IPS-NIHi11 (cell line): ENCODE measurements around the gene ZNF77.
"Not testable (repeated sequence)": the region's sequence is repeated elsewhere in the genome, so short reads cannot be mapped to it uniquely, and the experiment has no call there.

Experiments
- DNase-seq: peaks from one replicate; pipeline ENCODE4 v3.0.0; 2012; ENCODE audit warnings: mixed read lengths, low spot score

The ZNF77 gene

GRCh38 chr19:2917275-2918184, 27.2 kb downstream of the ZNF77 start:
- no peak for DNase-seq

DNA sequence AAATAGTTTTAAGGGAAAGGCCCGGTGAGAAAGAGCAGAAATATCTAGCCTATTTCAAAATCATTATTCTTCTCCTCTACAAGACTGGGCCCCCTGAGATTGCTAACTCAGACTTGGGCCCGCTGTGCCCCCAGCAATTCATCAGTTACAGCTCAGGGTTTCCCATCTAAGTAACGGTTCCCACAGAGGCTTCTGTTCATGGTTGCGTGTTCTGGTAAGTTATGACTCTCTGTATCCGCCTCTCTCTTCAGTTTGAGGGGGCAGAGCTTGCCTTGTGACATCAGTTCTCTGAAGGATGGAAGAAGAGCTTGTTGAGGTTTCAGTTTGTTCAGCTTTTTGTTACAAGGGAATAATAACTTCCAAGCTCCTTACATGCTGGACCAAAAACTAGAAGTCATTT, 32.5 kb downstream of the ZNF77 start:
- DNase-seq: no peak

DNA sequence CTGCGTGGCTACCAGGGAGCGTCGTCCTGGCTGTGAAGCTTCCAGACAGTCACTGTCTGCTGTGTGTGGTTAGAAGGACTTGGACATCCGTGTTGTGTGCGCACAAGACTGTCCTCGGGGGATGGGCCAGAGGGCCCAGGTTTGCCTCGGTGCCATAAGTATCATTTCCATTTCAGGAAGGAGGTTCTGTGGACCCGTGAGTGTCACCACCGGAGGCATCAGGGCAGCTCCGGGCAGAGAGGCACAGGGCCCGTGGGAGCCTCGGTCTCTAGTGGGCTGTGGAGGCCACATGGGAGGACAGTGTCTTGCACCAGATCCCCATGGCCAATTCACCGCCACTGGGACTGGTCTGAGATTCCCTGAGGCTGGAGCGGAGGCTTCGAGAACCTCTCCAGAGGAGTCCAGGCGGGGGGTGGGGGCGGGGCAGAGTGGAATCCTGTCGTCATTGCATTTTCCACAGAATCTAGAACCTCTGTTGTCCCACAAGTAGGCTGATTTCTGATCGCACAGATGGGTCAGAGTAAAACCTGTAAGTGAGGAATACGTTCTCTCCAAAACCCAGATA, 38.1 kb downstream of the ZNF77 start:
- no peak for DNase-seq

DNA sequence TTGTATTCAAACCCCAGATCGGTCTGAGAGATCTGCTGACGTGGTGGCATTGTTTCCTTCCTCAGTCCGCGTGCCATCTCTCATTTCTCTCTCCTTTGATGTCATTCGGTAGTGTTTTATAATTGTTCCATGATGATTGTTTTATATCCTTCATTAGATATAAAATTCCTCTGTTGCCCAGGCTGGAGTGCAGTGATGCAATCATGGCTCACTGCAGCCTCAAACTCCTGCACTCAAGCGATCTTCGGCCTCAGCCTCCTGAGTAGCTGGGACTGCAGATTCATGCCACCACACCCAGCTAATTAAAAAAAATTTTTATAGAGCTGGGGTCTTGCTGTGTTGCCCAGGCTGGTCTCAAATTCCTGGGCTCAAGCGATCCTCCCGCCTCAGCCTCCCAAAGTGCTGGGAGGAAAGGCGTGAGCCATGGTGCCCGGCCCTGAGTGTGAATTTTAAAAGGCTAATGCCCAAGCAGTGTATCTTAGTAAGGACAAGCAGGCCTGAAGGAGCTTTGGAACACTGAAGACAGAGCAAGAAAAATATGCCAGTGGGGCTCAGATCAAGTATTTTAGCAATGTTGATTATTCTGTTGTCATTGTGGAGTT, 38.8 kb downstream of the ZNF77 start:
- no peak for DNase-seq

GRCh38 chr19:2903326-2903725, 41.4 kb downstream of the ZNF77 start:
- DNase-seq: not testable (repeated sequence)

GRCh38 chr19:2902590-2903218, 42.1 kb downstream of the ZNF77 start:
- DNase-seq: no peak

DNA sequence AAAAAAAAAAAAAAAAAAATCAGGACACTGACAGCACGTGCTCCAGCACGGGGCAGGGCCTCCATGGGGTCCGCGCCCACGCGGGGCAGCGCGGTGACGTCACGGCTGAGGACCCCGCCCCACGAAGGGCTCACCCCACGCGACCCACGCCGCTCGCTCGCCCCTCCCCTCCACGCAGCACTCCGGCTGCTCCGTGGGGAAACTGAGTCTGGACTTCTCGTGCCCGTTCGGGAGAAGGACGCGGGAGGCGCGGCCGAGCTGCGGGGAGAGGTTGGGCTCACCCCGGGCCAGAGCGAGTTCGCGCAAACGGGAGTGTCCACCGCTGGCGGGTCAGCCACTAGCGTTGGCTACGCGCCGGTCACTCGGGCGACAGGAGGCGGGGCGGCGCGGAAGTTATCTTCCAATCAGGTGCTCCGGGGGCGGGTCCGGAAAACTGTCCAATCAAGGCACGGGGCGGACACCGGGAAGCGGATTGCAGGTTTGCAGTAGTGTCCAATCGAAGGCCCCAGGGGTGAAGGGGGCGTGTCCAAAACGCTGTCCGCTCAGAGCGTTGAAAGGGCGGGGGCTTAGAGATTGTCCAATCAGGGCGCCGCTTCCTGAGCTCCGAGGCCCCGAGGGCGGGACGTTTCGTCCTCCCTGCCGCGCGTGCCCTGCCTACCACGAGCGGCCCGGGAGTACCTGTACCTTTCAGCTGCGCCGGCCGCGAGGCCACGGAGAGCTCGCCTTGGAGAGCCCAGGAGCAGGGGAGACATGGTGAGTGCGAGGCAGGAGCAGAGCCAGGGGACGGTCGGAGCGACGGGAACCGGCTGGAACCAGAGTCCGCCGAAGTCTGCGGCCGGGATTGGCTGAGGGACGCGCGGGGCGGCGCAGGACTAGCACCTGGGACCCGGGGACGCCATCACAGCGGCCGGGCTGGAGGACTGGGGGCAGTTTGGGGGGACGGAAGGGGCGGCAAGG, 44.2 kb downstream of the ZNF77 start, which contains the start of gene ZNF57:
Gene ZNF57 (plus strand): TSS at position 633 of the 957 bp plus-strand sequence. CDS start 118 bp downstream, at position 751.
- DNase-seq: peak; percentile 98

GRCh38 chr19:2896694-2897093, 48.1 kb downstream of the ZNF77 start:
- no peak for DNase-seq

GRCh38 chr19:2890531-2890930, 54.2 kb downstream of the ZNF77 start:
- not testable (repeated sequence) for DNase-seq

DNA sequence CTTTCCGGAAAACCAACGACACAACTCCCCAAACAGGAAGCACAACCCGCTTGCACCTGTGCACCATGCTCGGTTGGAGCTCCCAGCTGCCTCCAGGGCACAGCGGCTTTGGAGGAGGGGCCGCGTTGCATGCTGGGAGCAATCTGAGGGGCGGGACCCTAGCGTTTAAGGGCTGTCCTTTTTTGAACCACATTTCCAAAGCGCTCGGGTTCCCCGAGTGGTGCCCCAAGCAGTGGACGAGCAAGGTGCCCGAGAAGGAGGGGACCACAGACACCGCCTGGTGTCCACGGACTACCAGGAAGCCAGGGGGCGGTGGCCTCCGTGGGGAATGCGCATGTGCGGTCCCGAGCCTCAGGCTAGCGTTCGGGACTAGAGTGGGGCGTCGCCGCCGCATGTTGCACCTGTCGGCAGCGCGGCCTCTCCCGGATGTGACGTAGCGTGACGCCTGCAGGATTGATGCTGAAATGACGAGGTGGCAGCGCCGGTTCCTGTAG, 56.0 kb downstream of the ZNF77 start:
- no peak for DNase-seq

- DNase-seq: peak; percentile 66
Measured at GRCh38 chr19:2887391-2887914, 57.3 kb downstream of the ZNF77 start.

DNA sequence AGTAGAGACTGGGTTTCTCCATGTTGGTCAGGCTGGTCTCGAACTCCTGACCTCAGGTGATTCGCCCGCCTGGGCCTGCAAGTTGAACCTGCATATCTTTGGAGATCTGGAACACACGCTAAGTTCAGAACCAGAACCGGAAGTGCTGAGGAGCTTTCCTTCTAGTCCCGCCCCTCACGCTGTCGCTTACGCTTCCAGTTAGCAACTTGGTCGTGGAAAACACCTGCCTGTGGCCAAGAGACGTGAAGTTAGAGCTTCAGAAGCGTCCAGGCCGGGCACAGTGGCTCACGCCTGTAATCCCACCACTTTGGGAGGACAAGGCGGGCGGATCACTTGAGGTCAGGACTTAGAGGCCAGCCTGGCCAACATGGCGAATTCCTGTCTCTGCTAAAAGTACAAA, 59.0 kb downstream of the ZNF77 start:
- no peak for DNase-seq

DNA sequence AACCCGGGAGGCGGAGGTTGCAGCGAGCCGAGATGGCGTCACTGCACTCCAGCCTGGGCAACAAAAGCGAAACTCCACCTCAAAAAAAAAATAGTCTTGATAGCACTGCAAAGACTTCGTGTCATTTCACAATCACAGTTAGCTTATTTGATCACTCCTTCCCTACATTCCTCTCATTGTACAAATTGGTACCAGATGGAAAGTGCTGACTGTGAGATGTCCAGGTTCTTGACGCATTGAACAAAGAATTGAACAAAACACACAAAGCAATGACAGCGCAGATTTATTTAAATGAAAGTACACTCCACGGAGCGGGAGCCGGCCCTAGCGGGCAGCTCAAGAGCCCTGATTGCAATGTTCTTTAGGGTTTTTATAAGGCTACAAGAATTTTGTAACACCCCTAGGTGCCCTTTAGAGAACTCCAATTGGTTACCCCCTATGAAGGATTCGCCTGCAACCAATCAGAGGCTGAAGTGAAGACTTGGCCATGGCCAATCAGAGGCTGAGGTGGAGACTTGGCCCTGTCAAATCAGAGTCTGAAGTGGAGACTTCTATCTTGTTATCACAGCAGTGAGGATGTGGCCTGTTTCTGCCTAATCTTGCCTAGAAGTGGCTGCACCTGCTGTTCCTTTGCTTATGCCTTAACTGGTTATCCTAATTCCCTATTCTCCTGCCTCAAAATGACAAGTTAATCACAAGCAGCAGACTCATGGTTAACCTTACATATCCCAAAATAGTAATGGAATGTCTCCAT, 60.9 kb downstream of the ZNF77 start:
- DNase-seq: no peak
